Measurements from ENCODE around the gene PPP2R5E. TPM values are rescaled to one million over a fixed set of nuclear protein-coding genes. Genes with fewer than 3 reads are reported as not detected.

PPP2R5E gene
- total RNA-seq, 3 donors from 2014 or later = 23.0 to 29.9 (median 23.6) TPM

DNA sequence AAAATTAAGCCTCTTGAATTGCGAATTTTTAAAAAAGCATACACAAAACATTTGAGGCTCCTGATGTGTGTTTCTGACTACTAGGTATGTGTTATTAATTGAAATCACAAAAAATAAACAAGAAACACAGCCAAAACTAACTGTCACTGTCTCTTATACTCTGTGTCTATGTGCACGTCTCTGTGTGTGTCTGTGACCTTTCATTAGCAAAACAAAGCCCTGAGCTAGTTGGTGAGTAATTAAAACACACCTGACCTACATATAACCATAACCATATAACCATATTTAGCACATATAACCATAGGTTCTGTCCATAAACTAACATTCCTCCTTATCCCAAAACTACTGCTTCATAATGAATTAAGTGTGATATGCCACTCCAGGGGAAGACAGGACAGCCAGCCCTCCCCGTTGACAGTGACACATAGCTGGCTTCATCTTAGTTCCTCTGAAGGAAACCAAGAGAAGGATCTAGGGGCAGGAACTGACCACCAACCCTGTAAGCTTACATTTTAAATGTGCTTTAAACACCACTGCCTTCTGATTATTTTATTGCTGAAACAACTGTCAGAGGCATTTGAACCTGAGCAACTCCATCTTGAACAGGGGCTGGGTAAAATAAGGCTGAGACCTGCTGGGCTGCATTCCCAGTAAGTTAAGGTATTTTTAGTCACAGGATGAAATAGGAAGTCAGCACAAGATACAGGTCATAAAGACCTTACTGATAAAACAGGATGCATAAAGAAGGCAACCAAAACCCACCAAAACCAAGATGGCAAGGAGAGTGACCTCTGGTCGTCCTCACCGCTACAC, 106.7 kb downstream of the PPP2R5E start:
- no peaks in the 10 kb centered on the region for H3K27me3 ChIP-seq
- no peaks in the 10 kb centered on the region for H3K36me3 ChIP-seq
- DNase-seq (ENCODE audit: low spot score in 2 of 2) = no peak
- no peak overlapping the region for H3K4me3 ChIP-seq
- H3K9me3 ChIP-seq = no peaks in the 10 kb centered on the region
- intact Hi-C loops (cut with DNase I; ENCODE audit: low total_unique reads) = no loop called here
- TF ChIP-seq POLR2A (IDR thresholded peaks at IDR 0.05) (no peak), POLR2AphosphoS5 (IDR thresholded peaks at IDR 0.05) (no peak), CTCF (IDR thresholded peaks at IDR 0.05) (no peak)
- peak overlapping the region; percentile 65 to 85 for H3K27ac ChIP-seq
- peaks cover 9 to 16% of the 10 kb centered on the region in 2 donors for H3K4me1 ChIP-seq

DNA sequence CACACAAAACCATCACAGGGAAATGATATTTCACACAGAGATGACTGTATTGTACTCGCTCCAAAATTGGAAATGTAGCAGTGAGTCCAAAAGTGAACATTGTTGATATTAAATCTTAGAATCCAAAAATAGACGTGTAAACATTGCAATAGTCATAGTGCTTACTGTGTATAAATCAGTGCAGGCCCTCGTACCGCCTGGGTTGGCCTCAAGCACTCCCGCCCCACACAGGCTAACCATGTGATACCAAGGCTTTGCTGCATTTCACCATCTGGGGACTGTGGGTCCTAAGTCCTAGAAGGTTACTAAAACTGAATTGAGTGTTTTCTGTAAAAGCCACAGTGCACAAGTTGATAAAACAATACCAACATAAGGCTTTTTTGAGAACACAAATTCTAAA, 107.3 kb downstream of the PPP2R5E start:
- H3K4me1 ChIP-seq = peaks cover 9 to 16% of the 10 kb centered on the region in 2 donors
- peak in 1 of 2 donors; percentile 45 for DNase-seq (ENCODE audit: low spot score in 2 of 2)

DNA sequence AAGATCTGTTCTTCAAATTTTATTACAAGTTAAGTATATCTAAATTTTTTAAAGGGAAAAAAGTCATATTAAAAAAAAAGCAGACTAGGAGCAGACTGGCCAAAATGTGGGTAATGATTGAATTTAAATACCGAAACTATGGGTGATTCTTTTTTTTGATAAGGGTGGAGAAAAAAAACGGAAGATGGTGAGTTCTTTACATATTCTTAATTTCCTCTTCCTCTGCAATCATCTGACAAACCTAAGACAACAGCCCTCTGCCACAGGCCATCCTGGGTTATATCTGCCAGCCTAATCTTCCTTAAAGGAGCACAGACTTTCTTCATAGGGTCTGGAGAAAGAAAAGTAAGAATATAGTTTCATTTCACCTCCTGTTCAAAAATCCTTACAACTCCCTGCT, 108.0 kb downstream of the PPP2R5E start:
- H3K4me3 ChIP-seq = no peak overlapping the region
- intact Hi-C loops (cut with DNase I; ENCODE audit: low total_unique reads) = no loop called here

More for the DNA sequence above, 107.3 kb downstream of the PPP2R5E start:
- intact Hi-C loops (cut with DNase I; ENCODE audit: low total_unique reads) = no loop called here
- no peak overlapping the region for H3K4me3 ChIP-seq
- no peak for TF ChIP-seq POLR2A (IDR thresholded peaks at IDR 0.05)
- TF ChIP-seq POLR2AphosphoS5 (IDR thresholded peaks at IDR 0.05) = peak in 2 of 3 donors; percentile 47 to 58
- no peak for TF ChIP-seq CTCF (IDR thresholded peaks at IDR 0.05)
- no peaks in the 10 kb centered on the region for H3K36me3 ChIP-seq
- H3K27ac ChIP-seq = peak overlapping the region; percentile 65 to 85
- H3K9me3 ChIP-seq = no peaks in the 10 kb centered on the region
- no peaks in the 10 kb centered on the region for H3K27me3 ChIP-seq

DNA sequence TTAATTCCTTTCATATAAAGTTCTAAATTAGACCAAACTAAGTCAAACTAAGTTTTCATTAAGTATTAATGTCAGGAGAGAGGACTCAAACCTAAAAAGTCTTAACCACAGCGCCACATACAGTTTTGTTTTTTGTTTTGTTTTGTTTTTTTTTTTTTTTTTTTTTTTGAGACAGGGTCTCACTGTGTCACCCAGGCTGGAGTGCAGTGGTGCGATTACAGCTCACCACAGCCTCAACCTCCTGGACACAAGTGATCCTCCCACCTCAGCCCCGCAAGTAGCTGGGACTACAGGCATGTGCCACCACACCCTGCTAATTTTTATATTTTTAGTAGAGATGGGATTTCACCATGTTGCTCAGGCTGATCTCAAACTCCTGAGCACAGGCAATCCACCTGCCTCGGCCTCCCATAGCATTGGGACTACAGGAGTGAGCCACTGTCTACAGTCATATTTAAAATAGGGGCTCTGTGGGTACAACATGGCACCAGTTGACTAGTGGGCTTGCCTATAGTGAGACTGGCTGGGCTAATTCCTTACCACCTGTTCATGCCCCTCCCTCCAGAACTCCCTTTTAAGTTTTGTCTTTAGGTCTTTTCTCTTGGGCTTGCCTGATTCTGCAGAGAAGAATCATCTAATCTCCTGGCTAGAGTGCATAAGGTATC, 110.2 kb downstream of the PPP2R5E start:
- no peaks in the 10 kb centered on the region for H3K9me3 ChIP-seq
- H3K36me3 ChIP-seq = no peaks in the 10 kb centered on the region
- no peak for TF ChIP-seq CTCF (IDR thresholded peaks at IDR 0.05)
- TF ChIP-seq POLR2A (IDR thresholded peaks at IDR 0.05) = no peak
- TF ChIP-seq POLR2AphosphoS5 (IDR thresholded peaks at IDR 0.05) = no peak
- intact Hi-C loops (cut with DNase I; ENCODE audit: low total_unique reads) = no loop called here
- peaks cover 4 to 16% of the 10 kb centered on the region in 2 donors for H3K4me1 ChIP-seq
- H3K4me3 ChIP-seq = no peak overlapping the region
- DNase-seq (ENCODE audit: low spot score in 2 of 2) = no peak
- no peak overlapping the region for H3K27ac ChIP-seq
- no peaks in the 10 kb centered on the region for H3K27me3 ChIP-seq

More for the DNA sequence above, 108.0 kb downstream of the PPP2R5E start:
- Histone ChIP-seq H3K4me1 (peaks cover 9 to 16% of the 10 kb centered on the region in 2 donors), H3K27ac (peak overlapping the region; percentile 65 to 85), H3K27me3 (no peaks in the 10 kb centered on the region), H3K36me3 (no peaks in the 10 kb centered on the region), H3K9me3 (no peaks in the 10 kb centered on the region)
- DNase-seq (ENCODE audit: low spot score in 2 of 2) = no peak
- TF ChIP-seq POLR2AphosphoS5 (IDR thresholded peaks at IDR 0.05) = no peak
- TF ChIP-seq POLR2A (IDR thresholded peaks at IDR 0.05) = no peak
- TF ChIP-seq CTCF (IDR thresholded peaks at IDR 0.05) = no peak

DNA sequence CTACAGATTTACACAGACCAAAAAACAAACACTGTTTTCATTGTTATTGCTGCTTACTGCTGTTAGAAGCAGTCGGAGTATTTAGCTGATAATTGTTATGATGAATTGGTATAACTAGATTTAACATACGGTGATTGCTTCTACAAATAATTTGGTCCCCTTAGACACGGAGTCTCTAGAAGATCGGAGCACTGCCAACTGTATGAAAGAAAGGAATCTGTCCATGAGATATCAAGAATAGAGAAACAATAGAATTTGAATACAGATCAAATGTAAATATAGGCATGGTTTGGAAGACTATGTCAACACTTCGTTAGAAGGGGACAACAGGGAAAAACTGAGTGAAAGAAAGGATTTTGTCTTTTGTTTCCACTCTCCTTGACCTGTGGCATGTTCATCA, 110.9 kb downstream of the PPP2R5E start:
- no peak overlapping the region for H3K27ac ChIP-seq
- H3K9me3 ChIP-seq = no peaks in the 10 kb centered on the region
- H3K4me1 ChIP-seq = peaks cover 4 to 10% of the 10 kb centered on the region in 2 donors
- H3K36me3 ChIP-seq = no peaks in the 10 kb centered on the region
- intact Hi-C loops (cut with DNase I; ENCODE audit: low total_unique reads) = no loop called here
- H3K27me3 ChIP-seq = no peaks in the 10 kb centered on the region
- H3K4me3 ChIP-seq = no peak overlapping the region
- DNase-seq (ENCODE audit: low spot score in 2 of 2) = no peak
- no peak for TF ChIP-seq CTCF (IDR thresholded peaks at IDR 0.05)
- TF ChIP-seq POLR2A (IDR thresholded peaks at IDR 0.05) = no peak
- TF ChIP-seq POLR2AphosphoS5 (IDR thresholded peaks at IDR 0.05) = no peak

All from breast epithelium (tissue), 4 donors.